Neural progenitor cell (in vitro differentiated cells): ENCODE measurements around the gene PHB1. TPM values are rescaled to one million over a fixed set of nuclear protein-coding genes. Genes with fewer than 3 reads are reported as not detected.

Experiments used
- DNase-seq: peaks from one replicate; pipeline ENCODE4 v3.0.0-alpha.2; 2016; ENCODE audit warnings: low spot score
- H2AFZ ChIP-seq: fragments of 200-600 bp; sonication (generic); replicated peaks from 2 replicates; pipeline ENCODE4 v1.6.1; 2016; ENCODE audit warnings: antibody characterized with exemption
- H3F3A ChIP-seq: fragments of 200-600 bp; sonication (generic); 2 replicates; pipeline ENCODE4 v1.6.1; 2016; ENCODE audit warnings: antibody characterized with exemption, low read depth
- H3K27ac ChIP-seq: fragments of 200-600 bp; sonication (generic); 2 replicates; pipeline ENCODE4 v1.5.1; 2016; ENCODE audit warnings: mild to moderate bottlenecking
- H3K27me3 ChIP-seq: fragments of 200-600 bp; sonication (generic); 2 replicates; pipeline ENCODE4 v1.6.1; 2016; ENCODE audit warnings: mild to moderate bottlenecking, moderate library complexity
- H3K36me3 ChIP-seq: fragments of 200-600 bp; sonication (generic); 2 replicates; pipeline ENCODE4 v1.5.1; 2016
- H3K4me1 ChIP-seq: fragments of 200-600 bp; sonication (generic); 2 replicates; pipeline ENCODE4 v1.6.1; 2016; ENCODE audit warnings: mixed run types
- H3K4me2 ChIP-seq: fragments of 200-600 bp; sonication (generic); 2 replicates; pipeline ENCODE4 v1.6.1; 2016
- H3K4me3 ChIP-seq: fragments of 200-600 bp; sonication (generic); 2 replicates; pipeline ENCODE4 v1.5.1; 2016
- H3K79me2 ChIP-seq: fragments of 200-600 bp; sonication (generic); 2 replicates; pipeline ENCODE4 v1.6.1; 2016; ENCODE audit warnings: low read depth
- H3K9ac ChIP-seq: fragments of 200-600 bp; sonication (generic); 2 replicates; pipeline ENCODE4 v1.6.1; 2016
- H3K9me3 ChIP-seq: fragments of 200-600 bp; sonication (generic); 2 replicates; pipeline ENCODE4 v1.5.1; 2016; ENCODE audit warnings: low read depth
- H4K20me1 ChIP-seq: fragments of 200-600 bp; sonication (generic); 2 replicates; pipeline ENCODE4 v1.6.1; 2016; ENCODE audit warnings: low read depth
- H3K27ac Mint-ChIP-seq: 3 replicates; pipeline ENCODE4 v1.8.0; 2021; ENCODE audit warnings: mixed read lengths
- H3K27me3 Mint-ChIP-seq: 2 replicates; pipeline ENCODE4 v1.8.0; 2022; ENCODE audit warnings: low read depth, mild to moderate bottlenecking, inconsistent platforms, moderate library complexity, mixed read lengths; ENCODE audit not compliant: insufficient read depth
- H3K36me3 Mint-ChIP-seq: 3 replicates; pipeline ENCODE4 v1.8.0; 2021; ENCODE audit warnings: mixed read lengths
- H3K4me1 Mint-ChIP-seq: 3 replicates; pipeline ENCODE4 v1.8.0; 2021; ENCODE audit warnings: mixed read lengths
- H3K4me3 Mint-ChIP-seq: 3 replicates; pipeline ENCODE4 v1.8.0; 2021; ENCODE audit warnings: mild to moderate bottlenecking, moderate library complexity, mixed read lengths
- H3K9me3 Mint-ChIP-seq: 3 replicates; pipeline ENCODE4 v1.8.0; 2020; ENCODE audit warnings: mixed read lengths
- EZH2 ChIP-seq: fragments of 200-600 bp; sonication (generic); IDR thresholded peaks from 2 replicates; pipeline ENCODE4 v1.6.1; 2017; ENCODE audit warnings: antibody characterized with exemption, mild to moderate bottlenecking, moderate library complexity
- EZH2phosphoT487 ChIP-seq: fragments of 200-600 bp; sonication (generic); IDR thresholded peaks from 2 replicates; pipeline ENCODE4 v1.6.1; 2017; ENCODE audit warnings: antibody characterized with exemption
- total RNA-seq: library from RNA; depleted of rRNA; stranded (reverse); fragments of >200 nt; gene quantifications from 2 replicates; pipeline ENCODE4 v1.2.3, GENCODE V29; 2015; ENCODE audit warnings: low replicate concordance
- TF ChIP-seq, protein P1 (sequence below): fragments of 200-600 bp; sonication (generic); IDR thresholded peaks from 2 replicates; pipeline ENCODE4 v1.5.1; 2017; ENCODE audit warnings: antibody characterized with exemption, mild to moderate bottlenecking

The PHB1 gene
- total RNA-seq, 1 donor from 2014 or later, result 126 TPM

DNA sequence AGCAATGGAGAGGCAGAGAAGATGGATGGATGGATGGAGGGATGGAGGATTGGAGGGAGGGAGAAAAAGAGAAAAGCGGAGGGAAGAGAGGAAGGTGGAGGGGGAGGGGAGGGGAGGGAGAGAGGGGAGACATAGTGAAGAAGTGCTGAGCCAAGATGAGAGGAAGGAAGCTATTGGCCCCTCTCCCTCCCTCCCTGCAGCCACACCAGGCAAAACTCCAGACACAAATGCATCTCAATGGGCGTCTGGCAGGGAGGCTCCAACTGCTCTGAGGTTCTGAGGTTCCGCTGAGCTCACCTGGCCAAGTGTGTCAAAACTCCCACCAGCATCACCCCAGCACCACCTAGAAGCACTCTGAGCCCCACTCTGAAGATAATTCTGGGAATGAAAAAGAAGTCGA, 26.9 kb upstream of the PHB1 start:
- Histone ChIP-seq H3K79me2 (no peaks in the 10 kb centered on the region), H4K20me1 (no peaks in the 10 kb centered on the region), H3F3A (peaks cover 31% of the 10 kb centered on the region), H3K9me3 (no peaks in the 10 kb centered on the region), H3K36me3 (no peaks in the 10 kb centered on the region), H3K27ac (no peak overlapping the region), H3K9ac (no peak overlapping the region), H3K4me1 (peaks cover 33% of the 10 kb centered on the region), H2AFZ (no peak overlapping the region), H3K4me3 (no peak overlapping the region), H3K27me3 (no peaks in the 10 kb centered on the region), H3K4me2 (no peak overlapping the region)
- TF ChIP-seq, protein P1, sequence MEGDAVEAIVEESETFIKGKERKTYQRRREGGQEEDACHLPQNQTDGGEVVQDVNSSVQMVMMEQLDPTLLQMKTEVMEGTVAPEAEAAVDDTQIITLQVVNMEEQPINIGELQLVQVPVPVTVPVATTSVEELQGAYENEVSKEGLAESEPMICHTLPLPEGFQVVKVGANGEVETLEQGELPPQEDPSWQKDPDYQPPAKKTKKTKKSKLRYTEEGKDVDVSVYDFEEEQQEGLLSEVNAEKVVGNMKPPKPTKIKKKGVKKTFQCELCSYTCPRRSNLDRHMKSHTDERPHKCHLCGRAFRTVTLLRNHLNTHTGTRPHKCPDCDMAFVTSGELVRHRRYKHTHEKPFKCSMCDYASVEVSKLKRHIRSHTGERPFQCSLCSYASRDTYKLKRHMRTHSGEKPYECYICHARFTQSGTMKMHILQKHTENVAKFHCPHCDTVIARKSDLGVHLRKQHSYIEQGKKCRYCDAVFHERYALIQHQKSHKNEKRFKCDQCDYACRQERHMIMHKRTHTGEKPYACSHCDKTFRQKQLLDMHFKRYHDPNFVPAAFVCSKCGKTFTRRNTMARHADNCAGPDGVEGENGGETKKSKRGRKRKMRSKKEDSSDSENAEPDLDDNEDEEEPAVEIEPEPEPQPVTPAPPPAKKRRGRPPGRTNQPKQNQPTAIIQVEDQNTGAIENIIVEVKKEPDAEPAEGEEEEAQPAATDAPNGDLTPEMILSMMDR, result no peak
- TF ChIP-seq EZH2phosphoT487, result no peak
- no peak for TF ChIP-seq EZH2
- DNase-seq, result no peak
- no peak overlapping the region for H3K4me3 Mint-ChIP-seq
- H3K36me3 Mint-ChIP-seq, result no peaks in the 10 kb centered on the region
- peaks cover 38% of the 10 kb centered on the region for H3K27me3 Mint-ChIP-seq
- H3K27ac Mint-ChIP-seq, result no peak overlapping the region
- no peaks in the 10 kb centered on the region for H3K9me3 Mint-ChIP-seq
- H3K4me1 Mint-ChIP-seq, result peaks cover 41% of the 10 kb centered on the region

DNA sequence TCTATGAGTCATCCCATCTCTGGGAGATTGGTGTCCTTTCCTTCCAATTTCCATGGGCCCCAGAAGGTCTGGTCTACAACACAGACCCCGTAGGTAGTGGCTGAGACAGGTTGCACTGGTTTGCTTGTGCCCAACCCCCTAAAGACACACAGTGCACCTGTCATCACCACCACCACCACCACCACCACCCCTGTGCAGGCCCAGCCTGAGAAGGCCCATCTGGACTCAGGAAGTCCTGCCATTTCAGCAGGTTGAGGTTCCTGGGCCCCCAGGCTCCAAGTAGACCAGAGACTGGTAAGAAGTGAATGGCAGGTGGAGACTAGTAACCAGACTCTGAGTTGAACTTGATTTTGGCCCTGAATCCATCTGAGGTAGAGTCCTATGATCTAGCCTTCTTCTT, 25.9 kb upstream of the PHB1 start:
- Histone ChIP-seq H3K4me3 (no peak overlapping the region), H3K36me3 (no peaks in the 10 kb centered on the region), H4K20me1 (no peaks in the 10 kb centered on the region), H3K27me3 (no peaks in the 10 kb centered on the region), H3K4me1 (peaks cover 34% of the 10 kb centered on the region), H3K9me3 (no peaks in the 10 kb centered on the region), H3K9ac (no peak overlapping the region), H3K4me2 (peak overlapping the region; percentile 94), H2AFZ (no peak overlapping the region), H3F3A (peaks cover 37% of the 10 kb centered on the region), H3K27ac (no peak overlapping the region), H3K79me2 (no peaks in the 10 kb centered on the region)
- no peak for DNase-seq
- Mint-ChIP-seq H3K27me3 (peaks cover 42% of the 10 kb centered on the region), H3K36me3 (no peaks in the 10 kb centered on the region), H3K4me3 (no peak overlapping the region), H3K27ac (no peak overlapping the region), H3K9me3 (no peaks in the 10 kb centered on the region), H3K4me1 (peaks cover 50% of the 10 kb centered on the region)
- TF ChIP-seq EZH2 (no peak), EZH2phosphoT487 (no peak)
- TF ChIP-seq, protein P1, result no peak

DNA sequence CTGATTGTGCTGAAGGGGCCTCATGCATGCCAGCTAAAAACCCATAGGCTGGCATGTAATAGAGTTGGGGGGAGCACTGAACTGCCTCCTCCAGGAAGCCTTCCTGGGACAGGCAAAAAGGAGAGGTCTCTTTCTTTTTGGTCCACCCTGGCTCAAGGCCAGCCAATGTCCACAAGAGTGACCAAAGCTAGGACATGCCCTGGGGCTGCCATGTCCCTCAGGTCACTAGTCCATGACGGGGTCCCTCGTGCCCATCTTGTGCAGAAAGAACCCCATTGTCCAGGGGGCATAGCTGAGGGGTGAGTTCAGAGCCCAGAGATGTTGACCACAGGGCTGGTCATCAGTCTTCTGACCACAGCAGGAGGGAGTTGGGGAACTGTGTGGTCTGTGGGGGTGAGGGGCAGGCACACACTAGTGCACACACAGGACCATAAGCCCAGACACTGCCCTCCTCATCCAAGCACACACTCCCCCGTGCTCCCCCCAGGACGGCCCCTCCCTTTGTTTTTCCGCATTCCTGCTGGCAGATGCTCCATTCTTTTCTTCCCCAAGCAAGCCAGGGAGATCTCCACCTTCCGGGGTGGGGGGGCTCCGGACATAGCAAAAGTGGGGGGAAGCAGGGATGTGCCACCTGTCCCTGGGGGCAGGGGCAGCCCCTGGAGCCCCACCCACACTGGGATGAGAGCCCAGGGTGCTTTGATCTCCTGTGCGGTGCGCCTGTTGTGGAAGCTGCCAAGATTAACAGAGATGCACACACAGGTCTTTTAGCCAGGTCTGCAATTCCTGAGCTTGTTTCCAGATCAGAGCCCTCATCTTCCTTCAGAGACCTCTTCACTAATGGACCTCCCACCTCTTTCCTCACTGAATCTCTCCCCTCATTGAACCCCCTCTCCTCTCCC, 25.2 kb upstream of the PHB1 start:
- no peaks in the 10 kb centered on the region for H3K9me3 ChIP-seq
- H3K9ac ChIP-seq, result no peak overlapping the region
- no peak overlapping the region for H3K27ac ChIP-seq
- no peaks in the 10 kb centered on the region for H3K79me2 ChIP-seq
- TF ChIP-seq, protein P1, result no peak
- TF ChIP-seq EZH2 (no peak), EZH2phosphoT487 (no peak)
- H2AFZ ChIP-seq, result no peak overlapping the region
- peaks cover 44% of the 10 kb centered on the region for H3K27me3 Mint-ChIP-seq
- peaks cover 41% of the 10 kb centered on the region for H3F3A ChIP-seq
- H3K4me2 ChIP-seq, result peak overlapping the region; percentile 94
- no peak overlapping the region for H3K4me3 ChIP-seq
- no peaks in the 10 kb centered on the region for H3K9me3 Mint-ChIP-seq
- no peaks in the 10 kb centered on the region for H3K36me3 Mint-ChIP-seq
- no peaks in the 10 kb centered on the region for H3K36me3 ChIP-seq
- no peaks in the 10 kb centered on the region for H4K20me1 ChIP-seq
- peak; percentile 22 for DNase-seq
- no peaks in the 10 kb centered on the region for H3K27me3 ChIP-seq
- no peak overlapping the region for H3K27ac Mint-ChIP-seq
- peak overlapping the region; percentile 76 for H3K4me3 Mint-ChIP-seq
- H3K4me1 ChIP-seq, result peaks cover 39% of the 10 kb centered on the region
- peaks cover 54% of the 10 kb centered on the region for H3K4me1 Mint-ChIP-seq
